GM12873 (cell line): Measurements from ENCODE around the gene RBM17.

Experiments
- TF ChIP-seq, protein P1 (sequence below): IDR thresholded peaks from 2 replicates; pipeline ENCODE4 v1.5.1; 2012; ENCODE audit warnings: low read depth, mild to moderate bottlenecking, moderate library complexity, low read length, control low read depth; ENCODE audit not compliant: insufficient read depth; ENCODE audit errors: missing control alignments

RBM17 gene

DNA sequence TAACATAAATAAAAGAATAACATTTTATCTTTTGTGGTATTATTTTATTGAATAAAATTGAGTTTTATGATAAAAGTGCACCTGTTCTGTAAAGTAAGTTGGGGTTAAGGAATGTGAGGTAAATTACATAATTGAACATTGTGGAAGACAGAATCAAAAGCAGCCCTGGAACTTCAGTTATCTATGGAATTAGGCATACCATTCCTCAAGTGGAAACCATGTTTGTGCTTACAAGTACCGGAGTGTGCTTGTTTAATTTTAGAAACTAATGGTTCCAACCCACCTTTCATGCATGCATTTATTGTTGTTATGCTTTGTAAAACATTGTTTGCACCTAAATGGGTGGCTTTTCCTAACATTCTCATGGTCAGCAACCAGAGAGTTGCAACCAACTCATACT, 28.0 kb downstream of the RBM17 start:
- TF ChIP-seq, protein P1, sequence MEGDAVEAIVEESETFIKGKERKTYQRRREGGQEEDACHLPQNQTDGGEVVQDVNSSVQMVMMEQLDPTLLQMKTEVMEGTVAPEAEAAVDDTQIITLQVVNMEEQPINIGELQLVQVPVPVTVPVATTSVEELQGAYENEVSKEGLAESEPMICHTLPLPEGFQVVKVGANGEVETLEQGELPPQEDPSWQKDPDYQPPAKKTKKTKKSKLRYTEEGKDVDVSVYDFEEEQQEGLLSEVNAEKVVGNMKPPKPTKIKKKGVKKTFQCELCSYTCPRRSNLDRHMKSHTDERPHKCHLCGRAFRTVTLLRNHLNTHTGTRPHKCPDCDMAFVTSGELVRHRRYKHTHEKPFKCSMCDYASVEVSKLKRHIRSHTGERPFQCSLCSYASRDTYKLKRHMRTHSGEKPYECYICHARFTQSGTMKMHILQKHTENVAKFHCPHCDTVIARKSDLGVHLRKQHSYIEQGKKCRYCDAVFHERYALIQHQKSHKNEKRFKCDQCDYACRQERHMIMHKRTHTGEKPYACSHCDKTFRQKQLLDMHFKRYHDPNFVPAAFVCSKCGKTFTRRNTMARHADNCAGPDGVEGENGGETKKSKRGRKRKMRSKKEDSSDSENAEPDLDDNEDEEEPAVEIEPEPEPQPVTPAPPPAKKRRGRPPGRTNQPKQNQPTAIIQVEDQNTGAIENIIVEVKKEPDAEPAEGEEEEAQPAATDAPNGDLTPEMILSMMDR = no peak

DNA sequence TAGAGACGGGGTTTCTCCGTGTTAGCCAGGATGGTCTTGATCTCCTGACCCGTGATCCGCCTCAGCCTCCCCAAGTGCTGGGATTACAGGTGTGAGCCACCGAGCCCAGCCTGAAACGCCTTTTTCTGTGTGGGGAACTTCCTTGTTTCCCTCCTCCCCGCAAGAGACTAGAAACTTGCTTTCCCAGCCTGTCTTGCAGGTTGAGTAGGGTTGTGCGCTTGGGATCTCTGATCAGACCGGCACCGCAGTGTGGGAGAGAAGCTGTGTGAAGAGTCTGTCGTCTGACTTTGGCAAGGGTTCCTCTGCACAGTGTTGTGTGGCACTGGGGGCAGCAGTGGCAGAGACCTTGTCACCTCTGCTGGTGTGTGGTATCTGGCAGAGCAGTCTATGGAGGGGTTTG, 28.9 kb downstream of the RBM17 start:
- TF ChIP-seq, protein P1 = no peak

DNA sequence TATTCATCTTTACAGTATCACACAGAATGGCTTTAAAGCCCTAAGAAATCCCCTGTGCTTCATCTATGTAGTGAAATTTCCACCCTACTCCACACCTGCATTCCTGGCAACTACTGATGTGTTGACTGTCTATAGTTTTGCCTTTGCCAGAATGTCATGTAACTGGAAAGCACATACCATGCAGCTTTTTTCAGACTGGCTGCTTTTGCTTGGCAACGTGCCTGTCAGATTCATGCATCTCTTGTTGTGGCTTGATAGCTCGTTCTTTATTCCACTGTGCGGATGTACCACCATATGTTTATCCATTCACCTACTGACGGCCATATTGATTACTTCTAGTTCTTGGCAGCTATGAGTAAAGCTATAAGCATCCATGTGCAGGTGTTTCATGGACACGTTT, 30.6 kb downstream of the RBM17 start:
- TF ChIP-seq, protein P1 = no peak

DNA sequence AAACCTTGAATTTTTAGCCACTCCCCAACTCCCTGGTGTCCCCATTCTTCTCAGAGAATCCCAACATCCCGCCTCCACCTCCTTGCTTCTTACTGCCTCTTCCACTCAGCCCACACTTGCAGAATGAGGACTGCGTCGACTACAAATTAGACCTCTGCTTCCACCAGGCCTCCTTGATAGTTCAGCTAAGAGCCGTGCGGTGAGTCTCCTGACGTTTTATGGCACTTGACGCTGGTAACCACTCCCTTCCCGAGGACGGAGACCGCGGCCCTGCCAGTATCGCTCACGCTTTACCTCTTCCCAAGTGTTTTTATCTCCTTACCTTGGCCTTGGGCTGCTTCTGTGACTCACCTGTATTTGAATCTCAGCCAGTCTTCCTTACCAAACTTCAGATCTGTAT, 31.1 kb downstream of the RBM17 start:
- TF ChIP-seq, protein P1 = no peak

DNA sequence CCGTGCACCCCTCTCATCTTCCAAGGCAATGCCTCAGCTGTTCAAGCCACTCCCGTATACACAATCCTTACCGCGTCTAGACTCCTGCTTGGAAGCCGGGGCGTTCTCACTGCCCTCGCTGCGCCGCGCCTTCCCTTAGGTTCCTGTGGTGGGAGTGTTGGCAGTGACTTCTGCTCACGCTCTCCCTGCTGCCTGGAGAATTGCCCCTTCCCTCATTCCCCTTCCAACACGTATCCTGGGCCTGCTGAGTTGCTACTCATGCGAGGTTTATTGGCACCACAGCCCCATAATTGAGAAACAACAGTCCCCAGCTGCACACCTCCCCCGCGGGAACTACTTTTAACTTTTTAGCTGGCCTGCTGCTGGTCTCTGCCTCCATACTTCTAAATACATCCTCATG, 31.9 kb downstream of the RBM17 start:
- TF ChIP-seq, protein P1 = no peak

DNA sequence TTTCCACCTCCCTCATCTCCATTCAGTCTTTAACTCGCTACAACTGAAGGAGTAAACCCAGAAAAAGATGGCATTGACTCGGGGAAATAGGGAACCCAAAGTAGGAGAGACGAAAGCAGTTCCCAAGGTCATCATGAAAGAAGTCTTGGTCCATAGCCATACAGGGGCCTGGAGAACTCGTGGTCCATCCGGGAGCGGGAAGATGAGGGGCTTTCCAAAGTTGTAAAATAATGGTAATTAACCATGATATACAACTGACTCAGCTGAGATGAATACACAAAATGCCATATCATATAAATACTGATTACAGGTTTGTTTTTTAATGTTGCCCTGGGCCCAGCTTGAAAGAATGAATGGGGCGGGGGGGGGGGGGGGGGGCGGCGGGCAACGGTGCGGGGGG, 32.3 kb downstream of the RBM17 start:
- TF ChIP-seq, protein P1 = no peak

DNA sequence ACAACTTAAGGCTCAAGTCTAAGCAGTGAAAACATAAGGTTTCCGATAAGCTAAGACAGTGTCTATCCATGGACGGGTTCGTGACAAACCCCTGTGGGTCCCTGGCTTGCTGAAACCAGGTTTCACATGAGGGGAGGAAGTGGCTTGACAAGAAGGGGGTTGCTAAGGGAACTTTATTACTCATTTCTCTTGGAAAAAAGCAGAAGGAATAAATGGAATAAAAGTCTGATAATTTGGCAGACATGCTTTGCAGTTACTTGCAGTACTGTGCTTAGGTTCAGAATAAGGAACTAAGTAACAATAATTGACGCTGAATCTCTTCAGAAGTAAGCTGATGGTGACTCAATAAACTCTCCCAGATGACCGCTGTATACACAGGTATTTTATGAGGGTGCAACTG, 34.7 kb downstream of the RBM17 start:
- TF ChIP-seq, protein P1 = no peak

DNA sequence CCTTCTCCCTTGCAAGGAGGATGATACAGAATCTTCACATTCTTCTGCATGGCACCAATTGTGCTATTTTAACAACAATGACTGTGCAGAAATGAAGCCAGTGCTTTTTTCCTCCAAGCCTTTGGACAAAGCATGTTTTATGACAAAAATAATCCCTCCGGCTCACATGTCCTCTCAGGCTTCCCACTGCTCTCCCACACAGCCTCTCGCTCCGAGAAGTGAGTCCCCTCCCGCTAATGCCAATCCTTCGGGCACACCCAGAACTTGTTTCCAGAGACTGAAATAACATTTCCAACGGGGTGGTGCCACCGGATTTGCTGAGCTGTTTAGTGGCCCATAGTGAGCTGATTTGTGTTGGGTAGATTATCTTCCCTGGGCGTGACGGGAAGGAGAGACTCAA, 35.8 kb downstream of the RBM17 start:
- TF ChIP-seq, protein P1 = no peak
